HG03025 (cell line): ENCODE results near the gene HDAC7.

Experiments used
- ATAC-seq: cut with Tn5 transposase; IDR thresholded peaks from one replicate; pipeline ENCODE4 v1.9.1; 2021; ENCODE audit warnings: mild to moderate bottlenecking, moderate library complexity; ENCODE audit not compliant: unreplicated experiment, low FRiP score

HDAC7 gene

DNA sequence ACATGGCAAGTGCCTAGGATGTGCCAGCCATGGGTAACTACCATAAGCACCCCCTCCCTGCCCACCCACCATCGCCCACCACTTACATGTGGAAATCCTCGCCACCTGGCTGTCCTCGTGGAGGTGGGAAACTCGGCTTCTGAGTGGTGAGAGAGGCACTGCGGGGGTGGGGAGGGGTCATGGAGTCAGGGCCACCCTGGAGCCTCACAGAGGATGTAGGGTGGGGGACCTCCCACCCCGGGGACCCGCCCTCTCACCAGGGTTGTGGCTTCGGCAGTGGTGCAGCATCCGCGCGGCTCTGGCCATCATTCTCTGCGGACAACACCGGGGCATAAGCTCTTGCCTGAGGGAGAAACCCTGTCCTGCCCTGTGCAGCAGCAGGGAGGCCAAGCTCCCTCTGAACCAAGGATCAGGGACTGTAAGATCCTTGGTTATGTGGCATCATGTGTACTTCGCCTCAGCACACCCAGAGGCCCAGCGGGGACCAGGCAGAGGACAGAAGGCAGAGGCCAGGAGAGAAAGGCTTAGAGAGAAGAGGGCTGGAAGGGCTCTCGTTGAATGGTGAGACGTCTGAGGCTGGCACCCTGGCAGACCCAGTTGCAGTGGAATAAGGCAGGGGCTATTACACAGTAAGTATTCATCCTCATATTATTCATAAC, 81.6 kb downstream of the HDAC7 start:
- ATAC-seq, result no peak

DNA sequence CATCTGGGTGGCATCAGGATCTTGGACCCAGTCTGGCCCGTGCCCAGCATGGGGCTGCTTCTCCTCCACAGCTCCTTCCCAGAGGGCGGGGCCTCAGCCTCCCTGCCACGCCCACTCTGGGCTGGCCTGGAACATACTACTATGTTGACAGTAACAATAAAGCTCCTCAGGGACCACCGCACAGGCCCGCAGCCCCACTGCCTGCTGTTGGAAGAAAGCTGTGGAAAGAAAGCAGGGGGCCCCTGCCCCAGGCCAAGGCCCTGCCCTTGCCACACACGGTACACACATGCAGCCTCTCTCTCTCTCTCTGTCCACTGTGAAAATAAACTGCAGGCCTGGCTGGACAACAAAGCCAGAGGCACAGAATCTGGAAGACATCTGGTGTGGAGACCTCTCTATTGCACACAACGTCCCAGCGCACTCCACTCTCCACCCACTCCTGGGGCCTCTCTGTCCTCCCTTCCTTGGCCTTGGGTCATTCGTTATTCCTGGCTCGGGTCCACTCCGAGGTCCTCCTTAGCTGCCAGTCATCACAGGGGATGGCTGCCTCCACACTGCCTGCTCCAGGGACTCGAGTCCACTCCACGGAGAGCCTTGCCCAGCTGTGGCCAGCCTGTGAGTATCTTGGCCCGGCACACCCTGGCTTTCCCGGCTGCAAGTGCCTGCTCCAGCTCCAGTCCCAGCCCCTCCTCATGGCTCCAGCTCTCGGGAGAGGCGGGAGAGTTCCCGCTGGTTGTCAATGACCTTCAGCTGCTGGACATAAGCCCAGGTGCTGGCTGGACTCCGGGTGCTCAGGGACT, 82.6 kb downstream of the HDAC7 start:
- no peak for ATAC-seq

DNA sequence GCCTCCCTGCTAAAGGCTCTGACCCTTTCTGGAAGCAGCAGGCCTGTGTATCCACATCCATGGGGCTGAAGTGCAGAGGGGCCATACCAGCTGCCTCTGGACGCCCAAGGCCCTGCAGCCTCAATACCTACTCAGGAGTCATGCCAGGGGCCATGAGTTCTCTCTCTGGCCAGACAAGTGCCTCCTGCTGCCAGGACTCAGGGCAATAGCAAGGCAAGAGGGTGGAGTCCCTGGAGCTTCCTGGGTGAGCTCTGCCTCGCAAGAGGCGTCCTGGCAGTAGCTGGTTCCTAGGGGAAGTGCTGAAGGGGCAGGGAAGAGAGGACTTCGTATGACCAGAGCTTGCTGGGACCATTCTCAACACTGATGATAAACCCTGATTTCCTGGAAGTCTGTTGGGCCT, 83.5 kb downstream of the HDAC7 start:
- no peak for ATAC-seq

DNA sequence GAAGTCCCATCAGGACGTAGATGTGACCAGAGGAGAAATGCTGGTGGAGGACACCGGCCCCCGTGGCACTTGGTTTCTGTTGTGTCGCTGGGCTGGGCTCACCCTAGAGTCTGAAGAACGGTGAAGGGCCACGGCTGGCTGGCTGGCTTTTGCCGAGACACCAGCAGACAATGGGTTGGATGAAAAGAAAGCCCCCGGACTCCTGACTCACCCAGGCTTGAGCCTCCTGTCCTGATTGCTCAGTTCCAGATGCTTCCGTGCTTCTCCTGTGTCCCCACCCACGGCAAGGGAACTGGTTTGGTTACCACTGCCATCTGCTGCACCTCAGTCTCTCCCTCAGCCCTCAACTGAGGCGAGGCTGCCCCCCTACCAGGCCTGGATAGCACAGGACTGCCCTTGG, 84.1 kb downstream of the HDAC7 start:
- no peak for ATAC-seq

DNA sequence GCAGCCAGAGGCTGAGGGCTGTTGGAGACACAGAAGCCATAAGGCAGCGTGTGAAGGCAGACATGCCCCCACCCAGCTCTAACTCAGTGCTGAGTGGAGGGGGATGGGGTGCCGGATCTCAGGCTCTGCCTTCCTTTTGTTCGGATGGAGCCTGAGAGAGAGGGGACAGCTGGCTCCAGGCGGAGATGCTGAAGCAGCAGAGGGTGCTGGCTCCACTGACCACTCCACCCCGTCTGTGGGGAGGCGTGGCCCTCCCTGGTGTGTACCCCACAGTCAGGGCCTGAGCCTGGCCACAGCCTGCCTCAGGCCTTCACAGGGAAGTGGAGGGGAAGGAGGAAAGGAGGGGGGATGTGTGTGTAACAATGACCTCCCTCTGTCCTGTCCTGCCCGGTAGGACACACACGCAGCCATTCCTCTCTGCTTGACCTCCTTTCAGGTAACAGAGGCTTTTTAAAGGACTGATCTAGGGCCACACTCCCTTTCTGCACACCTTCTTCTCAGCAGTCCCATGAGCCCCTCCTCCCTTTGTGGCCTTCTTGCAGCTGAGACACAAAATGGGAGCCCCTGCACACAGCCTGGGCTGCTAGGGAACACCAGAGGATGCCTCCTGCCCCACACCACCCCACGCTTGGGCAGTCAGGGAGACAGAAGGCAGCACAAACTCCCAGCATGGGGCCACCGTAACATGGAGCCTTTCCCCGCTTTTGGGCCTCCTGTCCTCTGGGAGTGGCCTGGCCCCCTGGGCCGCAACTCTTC, 84.8 kb downstream of the HDAC7 start:
- no peak for ATAC-seq

DNA sequence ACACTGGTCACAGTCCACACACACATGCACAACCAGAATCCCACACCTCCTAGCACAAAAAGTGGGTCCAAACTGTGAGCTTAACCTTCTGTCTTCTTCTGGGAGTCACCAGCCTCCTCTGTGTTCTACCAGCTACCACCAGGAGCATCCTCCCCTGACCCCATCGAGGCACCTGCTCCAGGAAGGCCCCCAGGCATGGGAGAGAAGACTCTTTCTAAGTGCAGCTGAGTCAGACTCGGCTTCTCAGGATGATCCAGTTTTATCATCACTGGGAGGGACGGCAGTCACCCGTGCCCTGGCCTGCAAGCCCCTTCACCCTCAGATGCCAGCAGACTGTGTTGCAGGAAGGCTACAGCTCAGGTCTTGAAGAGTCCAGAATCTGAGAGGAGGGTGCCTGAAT, 86.6 kb downstream of the HDAC7 start:
- no peak for ATAC-seq
